Ovary (tissue), 9 donors: ENCODE data around the gene RASGRF2. TPM values are rescaled to one million over a fixed set of nuclear protein-coding genes. Genes with fewer than 3 reads are reported as not detected.

Experiments
- DNase-seq, 5 donors: peaks; one replicate each; pipeline ENCODE4 v3.0.0-alpha.2; 2019 to 2020
- H3K27ac ChIP-seq, 2 donors: fragments of 200-600 bp; one replicate each; pipeline versions ENCODE4 v1.5.1 to v1.8.0; 2019 to 2022
- H3K27me3 ChIP-seq: fragments of 200-600 bp; one replicate; pipeline ENCODE4 v1.8.0; 2022
- H3K36me3 ChIP-seq: fragments of 200-600 bp; sonication (generic); one replicate; pipeline ENCODE4 v1.5.1; 2019
- H3K4me1 ChIP-seq: one replicate; pipeline ENCODE4 v1.8.1; 2013; ENCODE audit warnings: mild to moderate bottlenecking, moderate library complexity; ENCODE audit not compliant: insufficient read depth
- H3K4me3 ChIP-seq: fragments of 200-600 bp; sonication (generic); one replicate; pipeline ENCODE4 v1.5.1; 2017
- H3K9me3 ChIP-seq, 2 donors: fragments of 200-600 bp in 1 of 2; sonication (generic) in 1 of 2; one replicate each; pipeline versions ENCODE4 v1.5.1 to v1.8.1; 2013 to 2019; ENCODE audit warnings: mild to moderate bottlenecking in 1 of 2, moderate library complexity in 1 of 2
- CTCF ChIP-seq, 3 donors: fragments of 450-650 bp in 2 of 3; fragments of 200-600 bp in 1 of 3; IDR thresholded peaks; one replicate each; pipeline versions ENCODE4 v1.5.1 to v1.8.0; 2016 to 2022; ENCODE audit warnings: antibody characterized with exemption in 3 of 3, mild to moderate bottlenecking in 1 of 3
- EP300 ChIP-seq: sonication (generic); formaldehyde crosslinking; IDR thresholded peaks from one replicate; pipeline ENCODE4 v1.6.1; 2017; ENCODE audit warnings: antibody characterized with exemption
- POLR2A ChIP-seq: fragments of 450-650 bp; IDR thresholded peaks from one replicate; pipeline ENCODE4 v1.6.1; 2017; ENCODE audit warnings: antibody characterized with exemption, mild to moderate bottlenecking, moderate library complexity
- WGBS, 3 donors: extraction: QIAGEN DNeasy Blood & Tissue Kit in 1 of 3; methylation state at CpG; one replicate each; pipeline versions ENCODE4 v1.1.5 to v1.1.7; 2013 to 2017; 5-methylcytosine and 5-hydroxymethylcytosine counted together
- intact Hi-C, 4 donors: fragments of 100-400 bp; cut with DNase I; formaldehyde crosslinking; loops; one replicate each; pipeline versions ENCODE4 v1.11.0 to v1.15.1; 2022 to 2023
- polyA plus RNA-seq, 2 donors: library from polyadenylated mRNA; stranded (reverse); fragments of 200-250 nt in 1 of 2; fragments of 350-450 nt in 1 of 2; fragmentation: Illumina TruSeq in 1 of 2; extraction: RNeasy Lipid Tissue Mini Kit (QIAGEN cat#74804) in 1 of 2; gene quantifications; one replicate each; pipeline ENCODE4 v1.2.3, GENCODE V29; 2013 to 2014
- total RNA-seq, 7 donors: library from RNA; depleted of rRNA in 2 of 7; stranded (reverse); fragments of >200 nt in 2 of 7; fragmentation: NEBNext Ultra II Directional in 3 of 7; extraction: Animal tissue kit (Norgen Biotek cat#: 25700) in 3 of 7; gene quantifications; one replicate each; pipeline versions ENCODE4 v1.1.0 to v1.2.4, GENCODE V29; 2016 to 2023
- donor health status: DM: no; HTN: no; CAD: no; lungs with moderate emphysema.
- donor health status: DM: no; HTN: no; CAD: no.
- donor health status: Bipolar disorder and iron deficiency.
- donor health status: DM: yes; HTN: yes; CAD: no.
- donor health status: DM: no; HTN: no; CAD: no.
- donor health status: DM: yes; HTN: yes; CAD: no.

The RASGRF2 gene
- total and polyA plus RNA-seq, 9 donors = 8.6 to 55.1 (median 23.0) TPM

GRCh38 chr5:80998590-80998979, 38.4 kb downstream of the RASGRF2 start:
- H3K27me3 ChIP-seq = no peaks in the 10 kb centered on the region
- no peaks in the 10 kb centered on the region for H3K36me3 ChIP-seq
- no peak for TF ChIP-seq EP300
- no peak for TF ChIP-seq CTCF (IDR thresholded peaks at IDR 0.05)
- no peak for TF ChIP-seq POLR2A
- no peaks in the 10 kb centered on the region for H3K9me3 ChIP-seq
- H3K4me3 ChIP-seq = no peak overlapping the region
- DNase-seq = no peak
- intact Hi-C loops = no loop called here
- H3K27ac ChIP-seq = no peak overlapping the region
- H3K4me1 ChIP-seq = no peaks in the 10 kb centered on the region
- 76 to 81% (median 78%) methylated on average over 5 of the region's 5 CpGs for WGBS, 3 donors

GRCh38 chr5:81003811-81004386, 43.7 kb downstream of the RASGRF2 start:
- Histone ChIP-seq H3K9me3 (no peaks in the 10 kb centered on the region), H3K4me1 (no peaks in the 10 kb centered on the region), H3K27me3 (no peaks in the 10 kb centered on the region), H3K27ac (no peak overlapping the region), H3K4me3 (no peak overlapping the region), H3K36me3 (no peaks in the 10 kb centered on the region)
- no peak for TF ChIP-seq POLR2A
- TF ChIP-seq CTCF (IDR thresholded peaks at IDR 0.05) = no peak
- no peak for TF ChIP-seq EP300
- 51 to 55% (median 54%) methylated on average over 4 of the region's 4 CpGs for WGBS, 3 donors
- DNase-seq = no peak
- intact Hi-C loops = no loop called here

GRCh38 chr5:81005708-81006107, 45.5 kb downstream of the RASGRF2 start:
- TF ChIP-seq EP300 (no peak), CTCF (IDR thresholded peaks at IDR 0.05) (no peak), POLR2A (no peak)
- Histone ChIP-seq H3K4me3 (no peak overlapping the region), H3K9me3 (no peaks in the 10 kb centered on the region), H3K4me1 (no peaks in the 10 kb centered on the region), H3K36me3 (no peaks in the 10 kb centered on the region), H3K27ac (no peak overlapping the region), H3K27me3 (no peaks in the 10 kb centered on the region)
- no peak for DNase-seq
- intact Hi-C loops = no loop called here
- 78 to 84% (median 81%) methylated on average over 4 of the region's 4 CpGs for WGBS, 3 donors

GRCh38 chr5:81006231-81006630, 46.1 kb downstream of the RASGRF2 start:
- Histone ChIP-seq H3K36me3 (no peaks in the 10 kb centered on the region), H3K27me3 (no peaks in the 10 kb centered on the region), H3K27ac (no peak overlapping the region), H3K9me3 (no peaks in the 10 kb centered on the region), H3K4me1 (no peaks in the 10 kb centered on the region), H3K4me3 (no peak overlapping the region)
- intact Hi-C loops = no loop called here
- TF ChIP-seq EP300 (no peak), CTCF (IDR thresholded peaks at IDR 0.05) (no peak), POLR2A (no peak)
- no peak for DNase-seq
